Stimulated activated CD4-positive, alpha-beta T cell treated with anti-CD3 and anti-CD28 coated beads, TNF-alpha, amount 100 ng/mL, for 48 hours (primary cell): ENCODE data around the gene OPCML.

ENCODE experiments used
- DNase-seq, 3 donors: peaks; one replicate each; pipeline ENCODE4 v3.0.0-alpha.2; 2020; ENCODE audit warnings: low read depth in 3 of 3

OPCML gene

DNA sequence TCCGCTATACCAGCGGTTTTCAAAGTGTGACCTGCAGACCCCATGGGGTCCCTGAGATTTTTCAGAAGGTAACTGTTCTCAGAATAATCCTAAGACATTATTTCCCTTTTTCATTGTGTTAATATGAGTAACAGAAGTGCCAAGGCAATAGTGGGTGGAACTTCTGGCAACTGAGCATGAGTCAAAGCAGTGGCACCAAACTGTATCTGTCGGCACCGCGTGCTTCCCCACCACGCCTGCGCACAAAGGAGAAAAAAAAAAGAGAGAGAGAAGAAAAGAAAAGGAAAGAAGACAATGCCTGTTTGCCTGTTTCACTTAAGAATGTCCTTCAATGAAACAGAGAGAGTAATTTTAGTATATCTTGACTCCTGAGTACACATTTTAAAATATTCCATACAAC is 679.9 kb downstream of the OPCML start:
- DNase-seq, result no peak

DNA sequence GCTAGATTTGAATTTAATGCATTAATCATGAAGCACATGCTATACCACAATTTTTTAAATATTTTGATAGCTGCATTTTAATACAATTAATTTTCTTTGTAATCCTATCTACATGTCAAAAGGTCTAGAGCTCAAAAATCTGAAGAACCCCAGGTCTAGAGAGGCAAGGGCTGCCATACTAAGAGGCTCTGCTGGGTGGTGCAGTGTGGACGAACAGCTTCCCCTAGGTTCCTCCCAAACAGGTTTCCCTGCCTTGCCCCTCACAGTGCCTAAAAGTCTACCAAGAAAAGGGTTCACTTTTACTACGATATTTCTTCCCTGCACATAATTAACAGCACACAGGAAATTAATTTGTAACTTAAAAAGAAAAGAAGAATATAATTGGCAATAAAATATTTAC is 681.1 kb downstream of the OPCML start:
- DNase-seq, result no peak

DNA sequence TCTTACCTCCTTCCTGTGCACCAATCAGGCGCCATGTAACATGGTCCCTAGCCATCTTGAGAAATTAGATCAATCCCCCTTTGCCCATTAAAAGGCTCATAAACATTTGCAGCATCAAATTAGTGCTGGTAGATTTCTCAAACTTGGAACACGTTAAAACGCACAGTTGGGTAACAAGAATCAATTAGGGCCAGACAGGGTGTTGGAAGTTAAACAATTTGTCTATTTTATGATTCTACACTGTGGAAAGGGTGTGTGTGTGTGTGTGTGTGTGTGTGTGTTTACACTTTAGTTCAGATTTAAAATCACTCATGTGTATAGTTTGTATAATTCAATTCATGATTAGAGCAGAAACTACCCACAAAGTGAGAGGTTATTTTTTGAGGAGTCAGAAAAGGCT is 682.0 kb downstream of the OPCML start:
- no peak for DNase-seq

DNA sequence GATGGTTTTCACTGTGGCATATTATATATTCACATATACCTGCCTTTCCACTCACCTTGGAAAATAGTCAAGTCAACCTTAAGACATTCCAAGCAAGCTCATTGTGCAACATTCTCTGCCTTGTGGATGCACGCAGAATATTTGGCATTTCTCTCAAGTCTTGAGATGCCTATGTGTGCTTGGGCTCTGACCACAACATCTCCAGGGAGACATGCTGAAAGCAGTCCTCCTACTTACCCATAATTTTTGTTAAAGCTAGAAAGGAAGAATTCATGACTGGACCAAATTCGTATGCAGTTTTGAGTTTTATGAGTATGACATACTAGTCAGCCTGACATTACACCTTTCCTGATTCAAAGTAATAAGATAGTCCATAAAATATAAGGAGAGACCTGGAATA is 684.0 kb downstream of the OPCML start:
- no peak for DNase-seq

DNA sequence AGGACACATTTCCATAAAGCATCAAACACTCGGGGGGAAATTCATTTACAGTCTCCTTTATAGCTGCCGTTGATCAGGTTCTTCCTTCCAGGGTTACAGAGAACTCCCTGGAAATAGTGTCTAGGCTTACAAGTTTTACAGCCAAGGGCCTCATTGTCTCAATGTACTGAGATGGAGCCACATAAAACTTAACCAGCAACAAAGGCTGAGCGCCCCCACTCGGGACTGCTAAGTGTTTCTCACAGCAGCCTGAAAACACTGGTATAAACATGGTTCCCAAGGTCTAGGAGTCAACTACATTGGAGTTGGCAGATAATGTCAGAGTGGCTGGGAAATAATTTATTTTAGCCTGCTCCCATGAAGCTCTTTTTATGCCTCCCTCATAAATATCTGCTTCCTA is 686.2 kb downstream of the OPCML start:
- DNase-seq, result no peak

DNA sequence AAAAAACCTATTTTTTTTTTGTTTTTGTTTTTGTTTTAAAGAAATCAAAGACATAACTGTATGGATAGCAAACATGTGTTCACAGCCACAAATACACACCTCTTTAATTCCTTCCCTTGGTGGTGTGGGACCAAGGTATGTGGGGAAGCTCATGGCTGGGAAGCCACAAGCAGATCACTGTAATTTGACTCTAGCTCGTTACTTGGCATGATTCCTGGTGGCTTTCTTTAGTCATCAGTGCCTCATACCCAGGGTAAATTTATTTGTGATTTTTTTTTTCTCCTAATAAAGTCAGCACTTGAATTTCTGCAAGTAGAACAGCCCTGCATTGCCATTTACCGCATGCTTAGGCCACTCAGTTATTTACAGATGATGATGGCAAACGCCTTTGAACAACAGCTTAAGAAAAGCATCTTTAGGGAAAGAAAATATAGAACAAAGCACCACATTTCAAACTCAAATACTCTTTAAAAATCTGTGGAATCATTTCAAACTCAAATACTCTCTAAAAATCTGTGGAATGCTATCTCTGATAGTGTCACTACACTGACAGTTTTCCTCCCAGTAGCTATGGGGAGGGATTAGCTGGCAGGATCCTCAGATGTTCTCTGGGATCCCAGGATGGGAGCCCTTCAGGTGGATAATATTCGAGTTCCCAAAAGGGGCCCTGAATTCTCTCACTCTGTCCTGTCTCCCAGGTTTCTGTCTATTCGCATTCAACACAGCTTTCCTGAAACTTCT is 687.2 kb downstream of the OPCML start:
- DNase-seq, result no peak

DNA sequence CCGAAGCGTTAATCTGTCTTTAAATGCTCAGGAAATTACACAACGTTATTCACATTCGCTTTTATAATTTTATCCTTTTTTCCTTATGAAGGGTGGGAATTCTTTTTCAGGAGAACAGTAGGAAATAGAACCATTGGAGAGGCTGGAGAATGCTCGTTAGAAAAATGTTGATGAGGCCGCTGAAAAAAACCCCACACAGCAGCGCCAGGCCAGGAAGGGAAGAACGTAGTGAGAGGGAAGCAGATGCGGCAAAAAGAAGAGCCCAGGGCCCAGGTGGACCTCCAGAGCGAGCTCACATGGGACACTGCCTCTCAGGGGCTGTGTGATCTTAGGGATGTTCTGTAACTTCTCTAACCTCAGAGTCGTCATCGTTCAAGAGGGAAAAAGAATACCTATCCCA is 691.6 kb downstream of the OPCML start:
- no peak for DNase-seq

DNA sequence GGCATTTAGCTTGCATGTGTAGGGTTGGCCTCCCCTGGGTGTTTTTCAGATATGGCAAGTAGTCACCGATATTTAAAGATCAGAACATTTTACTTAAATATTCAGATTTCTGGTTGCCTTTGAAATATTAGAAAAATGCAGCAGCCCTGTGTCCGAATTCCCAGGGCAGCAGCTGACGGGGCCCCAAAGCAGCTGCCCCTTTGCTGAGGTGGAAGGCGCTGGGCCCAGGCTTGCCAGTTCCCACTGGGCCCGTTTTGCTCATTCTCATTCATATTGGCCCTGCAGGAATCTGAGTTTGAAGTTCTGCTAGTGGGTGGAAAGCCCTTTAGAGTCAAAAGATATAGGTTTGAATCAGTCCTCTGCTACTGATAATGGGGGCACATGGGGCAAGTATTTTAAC is 692.1 kb downstream of the OPCML start:
- DNase-seq, result no peak

DNA sequence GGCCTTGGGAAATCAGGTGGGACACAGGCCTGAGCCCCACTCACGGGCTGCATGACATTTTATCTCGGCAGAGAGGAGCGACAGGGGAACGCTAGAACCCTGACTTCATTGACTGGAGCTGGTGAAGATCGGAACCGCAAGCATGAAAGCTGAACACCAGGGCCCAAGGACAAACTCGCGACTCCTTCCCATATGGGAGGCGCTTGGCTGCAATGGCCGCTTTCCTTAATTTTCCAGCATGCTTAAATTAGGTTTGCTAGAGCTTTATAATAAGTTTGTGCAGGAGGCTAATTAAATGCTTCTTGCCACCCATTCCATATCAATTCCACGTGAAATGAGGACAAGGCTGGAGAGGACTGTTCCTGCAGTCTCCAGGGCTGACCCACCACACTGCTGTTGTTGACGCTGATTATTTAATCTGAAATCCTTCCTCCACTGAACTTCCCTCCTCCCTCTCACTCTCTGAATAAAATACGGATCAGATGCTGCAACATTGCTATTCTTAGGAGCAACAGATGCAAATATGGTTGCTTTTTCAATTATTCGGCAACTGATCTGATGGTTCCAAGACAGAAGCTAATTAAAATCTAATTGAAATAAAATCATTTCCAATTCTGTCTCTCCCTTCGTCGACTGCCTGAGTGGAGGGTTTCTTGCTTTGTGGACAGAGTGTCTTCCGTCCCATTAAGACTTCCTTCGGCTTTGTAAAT is 692.9 kb downstream of the OPCML start:
- DNase-seq, result no peak

DNA sequence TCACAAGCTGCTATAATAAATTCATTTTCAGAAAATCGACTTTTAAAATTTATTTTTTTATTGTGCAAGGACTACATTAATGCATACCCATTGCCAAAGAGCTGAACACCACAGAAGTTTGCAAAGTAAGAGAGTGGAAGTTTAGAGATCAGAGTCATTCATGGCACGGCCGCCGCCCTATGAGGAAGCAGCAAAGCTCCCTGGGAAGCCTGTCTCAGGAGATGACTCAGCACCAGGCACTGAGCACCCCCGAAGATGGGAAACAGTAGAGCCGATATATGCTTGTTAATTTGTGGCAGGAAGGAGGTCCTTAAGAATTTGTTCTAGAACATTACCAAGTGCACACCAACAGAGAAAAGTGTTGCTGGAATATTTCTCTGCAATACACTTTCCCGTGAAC is 693.7 kb downstream of the OPCML start:
- DNase-seq, result no peak

DNA sequence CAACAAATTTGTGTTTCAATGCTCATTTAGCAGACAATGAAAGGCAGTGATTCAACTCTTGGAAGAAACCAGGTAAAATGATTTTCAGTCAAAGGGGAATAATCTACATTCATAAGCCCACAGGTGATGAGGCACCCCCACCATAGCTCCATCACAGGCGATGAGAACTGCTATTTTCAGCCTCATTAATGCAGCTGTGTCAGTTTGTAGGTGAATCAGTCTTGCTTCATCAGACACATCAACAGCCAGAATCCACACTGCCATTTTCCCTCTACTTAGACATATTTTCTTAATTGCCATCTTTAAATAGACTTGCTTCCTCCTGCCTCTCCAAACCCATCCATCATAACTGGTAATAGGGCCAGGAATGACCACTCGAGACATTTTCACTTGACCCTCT is 701.0 kb downstream of the OPCML start:
- no peak for DNase-seq

DNA sequence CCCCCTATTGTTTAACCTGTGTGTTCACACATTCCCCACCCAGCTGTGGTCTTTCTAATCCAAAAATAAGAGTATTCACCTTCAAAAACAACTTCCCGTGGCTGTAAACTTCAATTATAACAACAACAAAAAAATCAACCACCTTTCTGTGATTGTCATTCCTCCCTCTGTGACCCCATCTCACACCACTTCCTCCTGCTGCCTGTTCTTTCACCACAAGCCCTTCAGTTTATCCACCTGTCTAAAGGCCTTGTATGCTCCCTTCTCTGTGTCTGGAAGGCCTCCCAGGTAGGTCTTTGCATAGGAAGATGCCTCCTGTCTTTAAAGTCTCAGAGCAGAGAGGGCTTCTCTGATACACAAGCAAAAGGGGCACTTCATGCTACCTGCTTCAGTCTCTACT is 707.7 kb downstream of the OPCML start:
- no peak for DNase-seq

DNA sequence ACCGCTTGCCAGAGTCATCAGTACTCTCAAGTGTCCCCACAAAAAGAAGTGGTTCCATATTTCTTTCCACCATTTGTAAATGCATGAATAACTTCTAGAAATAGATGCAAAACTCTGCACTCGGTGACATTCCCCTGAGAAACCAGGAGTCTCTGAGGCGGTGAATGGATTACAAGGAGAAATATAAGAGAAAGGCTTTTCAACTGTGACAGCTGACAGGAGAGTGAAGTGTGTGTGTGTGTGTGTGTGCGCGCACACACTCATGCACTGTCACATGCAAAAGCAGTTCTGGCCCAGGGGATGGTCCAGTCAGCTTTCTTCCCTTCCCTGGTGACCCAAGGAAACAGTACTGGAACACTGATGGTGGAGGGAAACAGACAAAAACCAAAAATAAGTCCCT is 710.0 kb downstream of the OPCML start:
- no peak for DNase-seq

DNA sequence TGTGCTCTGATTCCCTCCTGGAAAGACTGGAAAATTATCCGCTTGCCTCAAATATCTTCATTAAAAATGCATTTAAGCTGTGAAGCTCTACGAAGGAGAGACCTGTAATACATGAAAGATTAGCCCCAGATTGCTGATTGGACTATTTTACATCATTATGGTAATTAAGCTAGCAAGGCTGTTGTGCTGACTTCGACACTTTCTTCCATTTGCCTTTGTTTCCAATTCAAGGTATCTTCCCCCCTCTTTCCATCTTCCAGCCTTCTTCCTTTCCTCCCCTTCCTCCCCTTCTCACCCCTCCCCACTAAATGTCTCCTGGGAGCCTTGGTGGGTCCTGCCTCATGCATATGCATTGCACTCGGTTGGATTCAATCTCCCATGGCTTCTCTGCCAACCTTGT is 710.8 kb downstream of the OPCML start:
- DNase-seq, result no peak

DNA sequence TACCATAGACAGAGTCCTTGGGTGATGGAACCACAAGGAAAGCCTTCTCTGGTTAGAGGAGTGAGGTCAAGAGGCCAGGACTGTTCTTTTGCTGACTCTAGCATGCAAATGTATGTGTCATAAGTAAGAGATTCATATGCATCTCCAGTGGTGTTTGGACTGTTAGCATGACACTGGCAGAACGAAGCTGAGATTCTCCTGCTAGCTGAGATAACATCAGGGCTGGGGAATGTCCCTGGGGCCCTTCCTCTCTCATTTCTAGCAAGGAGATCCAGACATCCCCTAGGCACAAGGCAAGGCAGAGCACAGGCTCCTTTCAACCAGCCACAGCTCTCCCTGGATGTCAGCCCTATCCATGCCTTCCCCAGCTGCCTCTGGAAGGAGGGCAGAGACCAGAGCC is 711.3 kb downstream of the OPCML start:
- no peak for DNase-seq

DNA sequence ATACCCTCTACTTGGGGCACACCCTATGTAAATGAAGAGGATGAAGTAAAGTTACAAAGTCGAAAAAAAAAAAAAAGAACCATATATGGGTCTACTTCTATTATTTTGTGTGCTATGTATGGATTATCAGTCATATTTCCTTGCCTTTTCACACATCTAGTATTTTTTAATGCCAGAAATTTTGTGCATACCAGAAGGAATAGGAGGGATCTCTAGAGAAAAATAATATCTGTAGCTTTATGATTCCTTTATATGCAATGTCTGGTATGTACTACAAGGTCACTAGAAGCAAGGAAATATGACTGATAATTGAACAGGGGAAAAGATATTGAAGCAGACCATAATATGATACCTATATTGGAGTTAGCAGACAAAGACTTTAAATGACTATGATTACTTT is 713.4 kb downstream of the OPCML start:
- no peak for DNase-seq

DNA sequence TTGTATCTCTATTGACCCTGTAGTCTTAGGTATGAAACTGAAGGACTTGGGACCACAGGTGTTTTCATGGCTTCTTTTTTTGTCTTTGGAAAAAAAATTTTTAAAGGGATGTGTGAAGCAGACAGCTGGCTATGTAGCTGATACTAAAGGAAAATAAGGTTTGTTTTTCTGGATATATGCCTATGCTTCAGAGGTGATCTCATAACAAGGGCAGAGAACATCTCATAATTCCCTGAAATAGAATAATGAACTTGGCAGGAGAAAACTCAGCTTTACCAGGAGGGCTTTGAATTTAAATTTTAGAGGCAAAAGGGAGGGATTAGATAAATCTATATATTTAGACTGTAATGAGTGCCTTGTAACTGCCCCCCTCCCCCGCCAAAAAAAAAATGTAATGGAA is 714.9 kb downstream of the OPCML start:
- DNase-seq, result no peak

DNA sequence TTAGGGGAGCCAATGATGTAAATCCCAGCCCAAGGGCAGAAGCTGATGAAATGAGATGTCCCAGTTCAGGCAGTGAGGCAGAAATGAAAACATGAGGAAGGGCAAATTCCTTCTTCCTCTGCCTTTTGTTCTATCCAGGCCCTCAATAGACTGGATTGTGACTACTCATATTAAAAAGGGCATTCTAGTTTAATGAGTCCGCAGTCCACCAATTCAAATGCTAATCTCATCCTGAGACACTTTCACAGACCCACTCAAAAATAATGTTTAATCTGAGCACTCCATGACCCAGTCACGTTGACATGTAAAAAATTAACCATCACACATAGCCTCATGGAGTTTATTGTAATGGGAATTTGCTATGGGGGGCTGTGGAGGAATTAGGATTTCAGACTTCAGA is 717.9 kb downstream of the OPCML start:
- DNase-seq, result no peak

DNA sequence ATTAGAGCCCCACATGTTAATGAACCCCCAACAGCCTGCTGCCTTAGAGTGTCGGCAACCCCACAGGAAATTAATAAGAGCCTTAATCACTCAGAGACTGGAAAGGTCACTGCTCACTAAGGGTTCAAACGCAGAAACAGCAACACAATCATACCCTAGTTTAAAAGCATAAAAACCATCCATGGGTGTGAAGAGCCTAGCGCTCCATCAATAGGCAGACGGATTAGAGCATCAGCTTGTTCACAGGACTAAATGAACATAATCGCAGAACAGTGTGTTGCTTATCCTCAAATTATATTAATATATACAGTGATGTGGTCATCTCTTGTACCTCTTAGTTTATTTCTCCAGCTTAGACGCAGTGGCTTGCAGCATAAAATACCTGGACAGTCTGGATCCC is 720.7 kb downstream of the OPCML start:
- DNase-seq, result no peak

DNA sequence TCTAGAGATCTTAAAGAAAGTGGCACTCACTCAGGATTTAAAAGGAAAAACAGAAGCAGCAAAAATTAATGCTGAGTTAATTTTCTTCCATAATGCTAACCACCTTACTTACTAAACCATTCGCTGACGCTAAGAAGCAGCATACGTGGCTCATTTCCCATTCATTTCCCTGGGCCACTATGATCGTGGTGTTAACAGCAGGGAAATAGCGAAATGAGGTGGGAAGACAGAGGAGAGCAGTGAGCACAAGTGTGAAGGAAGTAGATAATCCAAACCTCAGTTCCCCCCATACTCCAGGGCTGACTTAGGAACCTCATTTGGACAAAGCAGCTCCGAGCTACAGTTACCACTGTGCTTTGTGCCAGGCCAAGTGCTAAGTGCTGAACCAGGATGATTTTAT is 723.2 kb downstream of the OPCML start:
- no peak for DNase-seq

DNA sequence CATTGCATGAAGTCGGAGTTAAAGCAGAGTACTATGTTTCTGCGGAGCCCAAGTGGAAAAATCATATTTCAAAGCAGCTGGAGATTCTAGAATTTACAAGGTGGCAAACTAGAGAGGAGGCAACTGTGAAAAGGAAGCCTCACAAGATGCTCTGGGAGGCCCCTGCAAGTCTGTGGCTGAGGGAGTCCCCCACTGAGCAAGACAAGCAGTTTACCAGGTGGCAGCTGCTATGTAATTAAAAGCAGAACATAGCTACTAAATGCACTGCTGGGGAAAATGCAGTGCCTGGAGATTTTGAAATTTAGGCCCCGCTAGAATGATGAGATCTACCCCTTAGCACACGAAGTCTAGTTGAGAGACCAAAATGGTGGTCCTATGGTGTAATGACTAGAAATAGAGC is 728.0 kb downstream of the OPCML start:
- DNase-seq, result no peak

DNA sequence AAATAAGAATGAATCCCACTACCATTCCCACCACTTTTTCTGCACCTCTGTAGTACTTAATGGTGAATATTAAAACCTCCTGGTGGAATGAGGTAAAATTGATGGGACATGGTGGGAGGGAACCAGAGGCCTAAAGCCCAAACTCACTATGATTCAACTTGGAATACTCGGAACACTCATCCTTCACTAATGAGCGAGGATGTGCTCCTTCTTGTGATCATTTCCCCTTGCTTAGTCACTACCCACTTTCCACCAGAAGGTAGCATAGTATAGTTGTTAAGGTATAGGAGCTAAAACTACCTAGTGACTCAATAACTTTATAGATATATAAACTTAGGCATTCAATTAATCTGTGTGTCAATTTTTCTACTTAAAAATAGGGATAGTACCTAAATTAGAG is 728.9 kb downstream of the OPCML start:
- no peak for DNase-seq

DNA sequence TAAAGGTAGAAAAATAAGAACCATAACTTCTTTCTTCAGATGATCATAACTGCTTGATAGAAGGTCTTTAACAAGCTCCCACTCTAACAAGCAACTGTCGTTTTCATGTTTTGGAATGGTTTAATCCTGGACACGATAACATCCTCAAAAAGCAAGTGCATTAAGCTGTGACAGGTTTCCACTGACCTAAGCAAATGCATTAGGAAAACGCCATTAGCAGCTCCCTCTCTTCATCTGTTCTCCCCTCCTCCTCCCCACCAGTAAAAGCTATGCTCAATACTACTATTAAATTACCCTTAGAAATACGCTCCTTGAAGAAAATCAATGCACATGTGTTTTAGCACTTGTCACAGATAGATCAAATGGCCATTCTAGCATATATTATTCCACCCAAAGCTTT is 729.4 kb downstream of the OPCML start:
- DNase-seq, result no peak

DNA sequence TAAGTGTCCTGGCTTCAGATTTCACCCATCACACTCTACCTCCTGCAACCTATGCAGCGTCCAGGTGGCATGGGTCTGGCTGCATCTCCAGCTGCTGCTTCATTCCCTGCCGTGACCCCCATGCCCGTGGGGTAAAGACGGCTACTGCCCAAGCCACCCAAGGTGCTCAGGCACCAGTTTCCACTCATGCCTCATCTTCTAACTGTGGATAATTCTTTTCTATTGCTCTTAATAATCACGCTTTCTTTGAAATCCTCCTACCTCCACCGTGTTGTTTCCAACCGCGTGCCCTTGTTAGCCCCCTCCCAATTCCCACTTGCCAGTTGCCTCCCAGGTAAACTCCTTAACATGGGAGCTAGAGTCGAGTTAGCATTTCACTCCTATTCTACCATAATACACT is 738.5 kb downstream of the OPCML start:
- DNase-seq, result no peak
